Loucy (cell line): ENCODE measurements around the gene JPH2.

Experiments
- H2AFZ ChIP-seq: fragments of 200-600 bp; sonication (generic); 2 replicates; pipeline ENCODE4 v1.6.0; 2016; ENCODE audit warnings: antibody characterized with exemption, mild to moderate bottlenecking, low read length, moderate library complexity
- H3F3A ChIP-seq: fragments of 200-600 bp; 2 replicates; pipeline ENCODE4 v1.6.0; 2016; ENCODE audit warnings: antibody characterized with exemption, low read depth, mild to moderate bottlenecking
- H3K27me3 ChIP-seq: fragments of 200-600 bp; sonication (generic); 2 replicates; pipeline ENCODE4 v1.6.1; 2014; ENCODE audit warnings: low read length, mild to moderate bottlenecking; ENCODE audit not compliant: insufficient read depth, poor library complexity, severe bottlenecking
- H3K36me3 ChIP-seq: fragments of 200-600 bp; sonication (generic); 2 replicates; pipeline ENCODE4 v1.6.1; 2016; ENCODE audit warnings: low read length; ENCODE audit not compliant: insufficient read depth
- H3K4me1 ChIP-seq: fragments of 200-600 bp; sonication (generic); 2 replicates; pipeline ENCODE4 v1.5.1; 2014; ENCODE audit warnings: low read length, mild to moderate bottlenecking; ENCODE audit not compliant: insufficient read depth, poor library complexity, severe bottlenecking
- H3K4me2 ChIP-seq: fragments of 200-600 bp; sonication (generic); 2 replicates; pipeline ENCODE4 v1.6.0; 2014; ENCODE audit warnings: antibody characterized with exemption, low read length, low read depth, mild to moderate bottlenecking; ENCODE audit not compliant: poor library complexity, severe bottlenecking
- H3K4me3 ChIP-seq: fragments of 200-600 bp; sonication (generic); 2 replicates; pipeline ENCODE4 v1.5.1; 2014; ENCODE audit warnings: low read length, mild to moderate bottlenecking, mixed read lengths; ENCODE audit not compliant: poor library complexity, severe bottlenecking
- H3K79me2 ChIP-seq: fragments of 200-600 bp; sonication (generic); 2 replicates; pipeline ENCODE4 v1.6.1; 2014; ENCODE audit warnings: low read length; ENCODE audit not compliant: insufficient read depth
- H3K9ac ChIP-seq: fragments of 200-600 bp; sonication (generic); 2 replicates; pipeline ENCODE4 v1.6.0; 2014; ENCODE audit warnings: mild to moderate bottlenecking, low read depth, low read length, moderate library complexity; ENCODE audit not compliant: poor library complexity, severe bottlenecking
- H3K9me2 ChIP-seq: fragments of 200-600 bp; sonication (generic); replicated peaks from 2 replicates; pipeline ENCODE4 v1.6.1; 2016; ENCODE audit warnings: low read depth, low read length, mixed read lengths
- H3K9me3 ChIP-seq: fragments of 200-600 bp; sonication (generic); 2 replicates; pipeline ENCODE4 v1.6.1; 2014; ENCODE audit warnings: mild to moderate bottlenecking, antibody characterized with exemption, low read length, low read depth; ENCODE audit not compliant: insufficient read depth
- H4K20me1 ChIP-seq: fragments of 200-600 bp; sonication (generic); 2 replicates; pipeline ENCODE4 v1.6.0; 2014; ENCODE audit warnings: antibody characterized with exemption, low read length, mild to moderate bottlenecking; ENCODE audit not compliant: insufficient read depth, poor library complexity, severe bottlenecking
- EZH2phosphoT487 ChIP-seq: fragments of 200-600 bp; IDR thresholded peaks from 2 replicates; pipeline ENCODE4 v1.6.1; 2018; ENCODE audit warnings: antibody characterized with exemption, mild to moderate bottlenecking, moderate library complexity, borderline replicate concordance
- TF ChIP-seq, protein P1 (sequence below): fragments of 200-600 bp; sonication (generic); conservative IDR thresholded peaks from 2 replicates; pipeline ENCODE4 v1.5.1; 2014; ENCODE audit warnings: mild to moderate bottlenecking, antibody characterized with exemption, low read length

JPH2 gene

DNA sequence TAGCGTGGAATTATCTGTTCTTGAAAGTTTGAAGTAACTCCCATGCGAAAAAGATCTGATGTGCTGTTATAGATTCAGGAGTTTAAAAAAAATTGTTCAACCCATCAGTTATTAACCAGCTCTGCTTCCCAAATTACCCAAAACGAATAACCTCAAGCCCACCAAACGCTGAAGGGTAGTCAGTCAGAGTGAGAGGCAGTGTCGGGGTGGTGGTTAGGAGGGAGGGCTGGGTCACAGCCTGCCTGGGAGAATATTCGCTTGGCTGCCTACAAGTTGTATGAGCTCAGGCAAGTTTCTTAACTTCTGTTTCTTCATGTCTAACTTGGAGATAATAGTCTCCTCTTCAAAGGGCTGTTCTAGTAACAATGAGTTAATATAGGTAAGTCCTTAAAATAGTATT lies 114.6 kb downstream of the JPH2 start:
- Histone ChIP-seq H4K20me1 (no peaks in the 10 kb centered on the region), H2AFZ (no peak overlapping the region), H3K4me2 (no peak overlapping the region), H3K4me1 (peaks cover 72% of the 10 kb centered on the region), H3K36me3 (no peaks in the 10 kb centered on the region), H3K9ac (no peak overlapping the region), H3K27me3 (no peaks in the 10 kb centered on the region), H3K4me3 (no peak overlapping the region), H3F3A (peaks cover 16% of the 10 kb centered on the region), H3K9me3 (no peaks in the 10 kb centered on the region), H3K9me2 (no peaks in the 10 kb centered on the region), H3K79me2 (no peaks in the 10 kb centered on the region)
- TF ChIP-seq, protein P1, sequence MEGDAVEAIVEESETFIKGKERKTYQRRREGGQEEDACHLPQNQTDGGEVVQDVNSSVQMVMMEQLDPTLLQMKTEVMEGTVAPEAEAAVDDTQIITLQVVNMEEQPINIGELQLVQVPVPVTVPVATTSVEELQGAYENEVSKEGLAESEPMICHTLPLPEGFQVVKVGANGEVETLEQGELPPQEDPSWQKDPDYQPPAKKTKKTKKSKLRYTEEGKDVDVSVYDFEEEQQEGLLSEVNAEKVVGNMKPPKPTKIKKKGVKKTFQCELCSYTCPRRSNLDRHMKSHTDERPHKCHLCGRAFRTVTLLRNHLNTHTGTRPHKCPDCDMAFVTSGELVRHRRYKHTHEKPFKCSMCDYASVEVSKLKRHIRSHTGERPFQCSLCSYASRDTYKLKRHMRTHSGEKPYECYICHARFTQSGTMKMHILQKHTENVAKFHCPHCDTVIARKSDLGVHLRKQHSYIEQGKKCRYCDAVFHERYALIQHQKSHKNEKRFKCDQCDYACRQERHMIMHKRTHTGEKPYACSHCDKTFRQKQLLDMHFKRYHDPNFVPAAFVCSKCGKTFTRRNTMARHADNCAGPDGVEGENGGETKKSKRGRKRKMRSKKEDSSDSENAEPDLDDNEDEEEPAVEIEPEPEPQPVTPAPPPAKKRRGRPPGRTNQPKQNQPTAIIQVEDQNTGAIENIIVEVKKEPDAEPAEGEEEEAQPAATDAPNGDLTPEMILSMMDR = no peak
- TF ChIP-seq EZH2phosphoT487 = no peak

DNA sequence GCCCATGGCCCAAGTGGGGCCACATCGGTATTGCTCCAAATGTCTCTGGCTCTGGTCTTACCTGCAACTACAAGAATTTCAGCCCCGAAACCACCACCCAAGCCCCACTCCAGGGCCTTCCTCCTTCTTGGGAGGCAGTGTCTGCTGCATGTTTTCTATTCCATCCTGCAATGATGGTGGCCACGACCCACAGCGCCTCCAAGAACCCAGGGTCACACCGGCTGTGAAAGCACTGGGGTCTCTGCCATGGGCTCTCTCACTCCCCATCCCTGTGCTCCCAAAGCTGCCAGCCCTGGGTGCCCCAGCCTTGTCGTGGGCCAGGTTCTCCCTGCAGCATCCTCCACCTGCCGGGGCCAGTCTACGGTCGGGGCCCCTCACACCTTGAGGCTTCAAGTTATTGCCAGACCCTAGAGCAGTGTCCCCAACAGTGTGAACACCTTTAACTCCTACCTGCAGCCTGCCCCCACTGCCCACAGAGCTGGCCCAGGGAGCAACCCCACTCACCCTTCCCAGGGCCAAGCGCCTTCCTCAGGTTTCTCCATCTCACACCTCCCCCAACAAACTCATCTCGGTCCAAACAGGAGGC lies 115.4 kb downstream of the JPH2 start:
- H3K9ac ChIP-seq = peak overlapping the region; percentile 87
- H3K9me2 ChIP-seq = no peaks in the 10 kb centered on the region
- no peaks in the 10 kb centered on the region for H3K79me2 ChIP-seq
- no peaks in the 10 kb centered on the region for H3K36me3 ChIP-seq
- H3K4me2 ChIP-seq = no peak overlapping the region
- TF ChIP-seq, protein P1 = no peak
- TF ChIP-seq EZH2phosphoT487 = no peak
- no peaks in the 10 kb centered on the region for H3K27me3 ChIP-seq
- H2AFZ ChIP-seq = no peak overlapping the region
- H4K20me1 ChIP-seq = no peaks in the 10 kb centered on the region
- peaks cover 16% of the 10 kb centered on the region for H3F3A ChIP-seq
- no peak overlapping the region for H3K4me3 ChIP-seq
- peaks cover 72% of the 10 kb centered on the region for H3K4me1 ChIP-seq
- H3K9me3 ChIP-seq = no peaks in the 10 kb centered on the region

DNA sequence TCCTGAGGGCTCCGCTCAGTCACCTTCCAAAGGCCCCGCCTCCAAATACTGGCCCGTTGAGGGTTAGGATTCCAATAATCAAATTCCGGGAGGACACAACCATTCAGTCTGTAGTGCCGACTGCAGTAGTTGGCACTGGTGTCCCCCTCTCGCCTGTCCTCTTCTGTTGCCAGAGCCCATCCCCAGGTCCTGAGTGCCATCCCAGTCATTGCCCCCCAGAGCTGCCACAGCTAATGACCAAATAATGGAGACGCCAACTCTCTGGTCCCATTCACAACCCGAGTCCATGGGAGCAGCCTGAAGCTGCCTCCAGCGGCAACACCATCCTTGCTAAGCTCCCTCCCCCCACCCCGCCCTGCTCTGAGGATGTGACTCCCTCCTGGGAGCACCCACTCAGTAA lies 115.9 kb downstream of the JPH2 start:
- no peaks in the 10 kb centered on the region for H3K36me3 ChIP-seq
- H3K4me2 ChIP-seq = peak overlapping the region; percentile 97
- no peaks in the 10 kb centered on the region for H3K9me2 ChIP-seq
- H3K9me3 ChIP-seq = no peaks in the 10 kb centered on the region
- no peaks in the 10 kb centered on the region for H3K79me2 ChIP-seq
- no peaks in the 10 kb centered on the region for H4K20me1 ChIP-seq
- peak overlapping the region; percentile 87 for H3K9ac ChIP-seq
- peak overlapping the region; percentile 70 for H3K4me3 ChIP-seq
- no peaks in the 10 kb centered on the region for H3K27me3 ChIP-seq
- H3F3A ChIP-seq = peaks cover 16% of the 10 kb centered on the region
- TF ChIP-seq, protein P1 = no peak
- no peak for TF ChIP-seq EZH2phosphoT487
- H3K4me1 ChIP-seq = peaks cover 72% of the 10 kb centered on the region
- H2AFZ ChIP-seq = no peak overlapping the region
